Stomach (tissue), 9 donors: ENCODE measurements around the gene MAPKAPK3. TPM values are rescaled to one million over a fixed set of nuclear protein-coding genes. Genes with fewer than 3 reads are reported as not detected.

ENCODE experiments used
- DNase-seq, 2 donors: peaks; one replicate each; pipeline versions ENCODE4 v3.0.0 to v3.0.0-alpha.2; 2013 to 2019
- H3K27ac ChIP-seq, 5 donors: fragments of 200-600 bp in 4 of 5; sonication (generic) in 4 of 5; one replicate each; pipeline ENCODE4 v1.5.1; 2013 to 2019; ENCODE audit warnings: mild to moderate bottlenecking in 1 of 5, moderate library complexity in 1 of 5
- H3K27me3 ChIP-seq, 3 donors: fragments of 200-600 bp; sonication (generic); one replicate each; pipeline ENCODE4 v1.5.1; 2017 to 2019; ENCODE audit warnings: mixed run types in 1 of 3
- H3K36me3 ChIP-seq, 4 donors: fragments of 200-600 bp; sonication (generic); 1 replicate in 3 of 4; 2 replicates in 1 of 4; pipeline ENCODE4 v1.5.1; 2016 to 2019
- H3K4me1 ChIP-seq, 4 donors: fragments of 200-600 bp; sonication (generic); one replicate each; pipeline ENCODE4 v1.5.1; 2016 to 2019
- H3K4me3 ChIP-seq, 4 donors: fragments of 200-600 bp; sonication (generic) in 3 of 4; one replicate each; pipeline ENCODE4 v1.5.1; 2016 to 2019; ENCODE audit warnings: mild to moderate bottlenecking in 1 of 4
- H3K9me3 ChIP-seq, 4 donors: fragments of 200-600 bp; sonication (generic); one replicate each; pipeline ENCODE4 v1.5.1; 2016 to 2019
- CTCF ChIP-seq, 7 experiments: fragments of 450-650 bp in 4 of 7; fragments of 200-600 bp in 3 of 7; sonication (generic) in 3 of 7; IDR thresholded peaks; one replicate each; pipeline ENCODE4 v1.5.1; 2016 to 2019; ENCODE audit warnings: antibody characterized with exemption in 7 of 7, control low read depth in 2 of 7, mild to moderate bottlenecking in 1 of 7
- EP300 ChIP-seq: sonication (generic); formaldehyde crosslinking; IDR thresholded peaks from one replicate; pipeline ENCODE4 v1.6.1; 2017; ENCODE audit warnings: antibody characterized with exemption
- POLR2A ChIP-seq, 4 donors: fragments of 450-650 bp; IDR thresholded peaks; one replicate each; pipeline ENCODE4 v1.6.1; 2016; ENCODE audit warnings: antibody characterized with exemption in 4 of 4, control low read depth in 2 of 4, mild to moderate bottlenecking in 1 of 4, moderate library complexity in 1 of 4
- POLR2AphosphoS5 ChIP-seq, 3 donors: sonication (generic); formaldehyde crosslinking; IDR thresholded peaks; one replicate each; pipeline ENCODE4 v1.6.1; 2016; ENCODE audit warnings: antibody characterized with exemption in 3 of 3
- whole genome bisulfite sequencing, 5 donors: extraction: QIAGEN DNeasy Blood & Tissue Kit in 3 of 5; methylation state at CpG; one replicate each; pipeline versions ENCODE4 v1.1.5 to v1.1.7; 2013 to 2018; 5-methylcytosine and 5-hydroxymethylcytosine counted together
- intact Hi-C: fragments of 100-400 bp; cut with DNase I; formaldehyde crosslinking; loops from one replicate; pipeline ENCODE4 v1.15.1; 2023; ENCODE audit warnings: low total_unique reads
- polyA plus RNA-seq, 3 donors: library from polyadenylated mRNA; stranded (reverse); fragments of 200-250 nt; gene quantifications; one replicate each; pipeline ENCODE4 v1.2.3, GENCODE V29; 2013
- total RNA-seq, 5 donors: library from RNA; depleted of rRNA; stranded (reverse); fragments of >200 nt; gene quantifications; one replicate each; pipeline versions ENCODE4 v1.1.0 to v1.2.3, GENCODE V29; 2014 to 2016
- donor health status: healthy with polysubstance abuse.
- donor health status: Bipolar disorder and iron deficiency.
- donor health status: healthy.

Gene MAPKAPK3
- total and polyA plus RNA-seq, 8 donors, result 10.3 to 50.0 (median 29.4) TPM

GRCh38 chr3:50600141-50600753, 16.7 kb upstream of the MAPKAPK3 start:
- TF ChIP-seq EP300 (no peak), POLR2AphosphoS5 (IDR thresholded peaks at IDR 0.05) (no peak), CTCF (IDR thresholded peaks at IDR 0.05) (no peak), POLR2A (IDR thresholded peaks at IDR 0.05) (no peak)
- no peak overlapping the region for H3K4me3 ChIP-seq
- H3K36me3 ChIP-seq, result peaks cover 0 to 13% (median 10%) of the 10 kb centered on the region in 4 donors
- peak overlapping the region; percentile 92 to 98 (median 96) for H3K27ac ChIP-seq
- peaks cover 51 to 62% (median 59%) of the 10 kb centered on the region in 4 donors for H3K4me1 ChIP-seq
- H3K27me3 ChIP-seq, result no peaks in the 10 kb centered on the region
- intact Hi-C loops, result no loop called here
- WGBS, 5 donors, result 29 to 58% (median 46%) methylated on average over 8 to 9 of the region's 9 CpGs
- peak; percentile 51 to 60 for DNase-seq
- H3K9me3 ChIP-seq, result no peaks in the 10 kb centered on the region

DNA sequence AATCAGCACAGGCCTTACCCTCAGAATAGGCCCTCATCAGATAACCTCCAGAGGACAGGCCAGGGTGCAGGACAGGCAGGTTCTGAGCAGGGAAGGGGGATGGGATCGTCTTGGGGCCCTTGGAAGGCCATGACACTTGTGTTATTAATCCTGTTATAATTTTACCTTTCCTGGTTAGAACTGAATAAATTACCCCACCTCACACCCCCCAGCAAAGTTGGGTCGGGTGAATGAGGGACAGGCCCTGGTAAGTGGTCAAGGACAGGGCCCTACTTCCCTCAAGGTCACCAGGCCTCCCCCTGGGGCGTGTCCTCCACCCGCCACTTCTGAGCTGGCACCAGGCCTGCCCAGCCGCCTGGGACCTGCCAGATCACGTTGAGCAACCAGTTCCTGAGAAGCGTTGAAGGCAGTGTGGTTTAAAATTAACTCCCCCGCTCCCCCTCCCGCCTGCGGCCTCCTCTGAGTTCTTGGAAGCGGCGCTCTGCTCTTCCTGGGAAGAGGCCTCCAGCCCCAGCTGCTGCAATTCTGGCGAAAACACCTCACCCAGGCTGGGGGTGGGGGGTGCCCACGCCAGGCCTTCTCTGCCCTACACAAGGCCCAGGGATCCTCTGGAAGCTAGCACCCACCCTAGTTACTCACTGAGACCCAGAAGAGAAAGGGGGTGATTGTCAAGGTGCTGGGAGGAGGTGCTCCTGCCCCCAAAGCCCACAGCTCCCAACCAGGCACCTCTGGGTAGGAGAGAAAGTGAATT, 15.9 kb upstream of the MAPKAPK3 start:
- Histone ChIP-seq H3K36me3 (peaks cover 0 to 15% (median 13%) of the 10 kb centered on the region in 4 donors), H3K9me3 (no peaks in the 10 kb centered on the region), H3K27me3 (no peaks in the 10 kb centered on the region), H3K4me3 (peak overlapping the region in 3 of 4 donors; percentile 7), H3K27ac (peak overlapping the region; percentile 92 to 98 (median 96)), H3K4me1 (peaks cover 59 to 70% (median 66%) of the 10 kb centered on the region in 4 donors)
- 1 to 2% (median 1%) methylated on average over 9 to 14 of the region's 14 CpGs for WGBS, 5 donors
- peak; percentile 97 to 98 for DNase-seq
- TF ChIP-seq EP300 (peak; percentile 70), POLR2AphosphoS5 (IDR thresholded peaks at IDR 0.05) (peak; percentile 75 to 96 (median 87)), POLR2A (IDR thresholded peaks at IDR 0.05) (no peak), CTCF (IDR thresholded peaks at IDR 0.05) (no peak)
- intact Hi-C loops, result no loop called here

DNA sequence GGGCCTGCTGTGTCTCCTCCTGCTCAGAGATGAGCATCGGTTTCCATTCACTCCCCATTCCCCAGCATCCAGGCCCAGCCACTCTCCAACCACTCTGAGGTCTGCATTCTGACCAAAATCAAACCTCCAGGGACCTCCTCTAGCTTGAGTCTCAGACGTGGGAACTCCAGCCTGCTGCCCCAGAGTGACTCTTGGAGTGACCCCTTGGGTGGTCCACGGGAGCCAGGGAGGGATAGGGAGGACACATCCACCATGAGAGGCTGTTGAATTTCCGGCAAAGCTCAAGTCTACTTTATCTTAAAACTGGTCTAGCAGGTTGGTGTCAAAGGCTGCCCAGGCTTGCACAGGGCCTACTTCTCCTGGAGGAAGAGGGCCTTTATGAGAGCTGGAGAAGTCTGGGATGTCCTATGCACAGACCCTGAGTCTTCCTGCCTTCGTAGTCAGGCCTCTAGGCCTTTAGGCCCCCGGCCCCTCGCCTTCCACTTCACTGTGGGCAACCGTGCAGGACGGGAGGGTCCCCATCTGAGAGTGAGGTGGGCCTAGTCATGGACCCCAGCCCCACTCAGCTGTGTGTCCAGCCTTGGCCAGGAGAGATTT, 14.3 kb upstream of the MAPKAPK3 start:
- 40 to 62% (median 46%) methylated on average over 7 to 9 of the region's 9 CpGs for WGBS, 5 donors
- H3K4me3 ChIP-seq, result no peak overlapping the region
- peaks cover 75 to 86% (median 83%) of the 10 kb centered on the region in 4 donors for H3K4me1 ChIP-seq
- H3K9me3 ChIP-seq, result no peaks in the 10 kb centered on the region
- H3K36me3 ChIP-seq, result peaks cover 12 to 32% (median 30%) of the 10 kb centered on the region in 4 donors
- peak overlapping the region; percentile 92 to 98 (median 96) for H3K27ac ChIP-seq
- DNase-seq, result peak; percentile 66 to 86
- intact Hi-C loops, result no loop called here
- no peaks in the 10 kb centered on the region for H3K27me3 ChIP-seq
- TF ChIP-seq POLR2AphosphoS5 (IDR thresholded peaks at IDR 0.05) (peak in 1 of 3 donors; percentile 4), CTCF (IDR thresholded peaks at IDR 0.05) (no peak), EP300 (no peak), POLR2A (IDR thresholded peaks at IDR 0.05) (no peak)
